Rectal smooth muscle tissue (tissue), 1 donor: ENCODE data around the gene GCNT4.
"Not testable (repeated sequence)": the region's sequence is repeated elsewhere in the genome, so short reads cannot be mapped to it uniquely, and the experiment has no call there.

Experiments
- H3K27ac ChIP-seq: one replicate; pipeline ENCODE4 v1.7.0; 2013; ENCODE audit warnings: low read depth, low read length, inconsistent platforms
- H3K27me3 ChIP-seq: one replicate; pipeline ENCODE4 v1.7.0; 2013; ENCODE audit warnings: low read length; ENCODE audit not compliant: control insufficient read depth, insufficient read depth
- H3K36me3 ChIP-seq: one replicate; pipeline ENCODE4 v1.7.0; 2013; ENCODE audit warnings: low read length; ENCODE audit not compliant: control insufficient read depth, insufficient read depth
- H3K4me1 ChIP-seq: one replicate; pipeline ENCODE4 v1.7.0; 2013; ENCODE audit warnings: low read length; ENCODE audit not compliant: control insufficient read depth, insufficient read depth
- H3K4me3 ChIP-seq: one replicate; pipeline ENCODE4 v1.7.0; 2013; ENCODE audit warnings: low read length
- H3K9ac ChIP-seq: one replicate; pipeline ENCODE4 v1.7.0; 2013; ENCODE audit warnings: low read length

Gene GCNT4, protein sequence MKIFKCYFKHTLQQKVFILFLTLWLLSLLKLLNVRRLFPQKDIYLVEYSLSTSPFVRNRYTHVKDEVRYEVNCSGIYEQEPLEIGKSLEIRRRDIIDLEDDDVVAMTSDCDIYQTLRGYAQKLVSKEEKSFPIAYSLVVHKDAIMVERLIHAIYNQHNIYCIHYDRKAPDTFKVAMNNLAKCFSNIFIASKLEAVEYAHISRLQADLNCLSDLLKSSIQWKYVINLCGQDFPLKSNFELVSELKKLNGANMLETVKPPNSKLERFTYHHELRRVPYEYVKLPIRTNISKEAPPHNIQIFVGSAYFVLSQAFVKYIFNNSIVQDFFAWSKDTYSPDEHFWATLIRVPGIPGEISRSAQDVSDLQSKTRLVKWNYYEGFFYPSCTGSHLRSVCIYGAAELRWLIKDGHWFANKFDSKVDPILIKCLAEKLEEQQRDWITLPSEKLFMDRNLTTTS

DNA sequence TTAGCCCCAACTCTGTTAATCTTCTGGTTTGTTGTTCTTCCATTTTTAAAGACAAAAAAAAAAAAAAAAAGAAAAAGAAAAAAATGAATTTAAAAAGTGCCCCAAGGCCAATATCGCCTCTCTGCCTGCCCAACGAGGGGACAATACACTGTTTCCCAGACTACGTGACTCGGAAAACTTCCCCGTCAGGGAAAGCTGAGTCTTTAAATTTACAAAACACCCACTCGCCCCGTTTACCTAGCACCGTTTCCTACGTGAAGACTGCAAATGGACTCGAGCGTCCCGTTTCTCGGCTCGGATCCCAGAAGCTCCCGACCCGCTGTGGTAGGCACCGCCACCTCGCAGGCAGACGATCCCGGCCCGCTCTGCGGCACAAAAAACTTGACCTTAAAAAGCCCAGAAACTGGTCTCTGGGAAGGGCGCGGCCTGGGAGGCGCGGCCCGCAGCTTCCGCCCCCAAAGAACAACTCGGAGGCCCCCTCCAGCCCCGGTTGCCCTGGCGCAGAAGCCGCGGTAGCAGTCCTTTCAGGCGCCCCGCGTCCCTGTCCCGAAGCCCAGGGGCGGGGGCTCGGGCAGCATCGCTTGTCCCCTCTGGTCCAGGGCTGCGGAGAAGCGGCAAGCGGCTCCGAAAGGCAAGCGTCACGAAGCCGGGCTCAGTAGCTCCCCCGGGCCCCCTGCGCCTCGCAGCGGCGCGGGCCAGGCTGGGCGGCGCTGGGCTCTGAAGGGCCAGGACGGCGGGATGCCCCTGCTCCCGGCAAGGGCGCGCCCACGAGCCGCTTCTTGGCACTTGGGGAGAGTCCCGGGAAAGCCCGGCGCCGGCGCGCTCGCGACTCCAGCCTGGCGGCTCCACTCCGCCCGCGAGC, at the start of gene GCNT4:
GCNT4 (minus strand) TSS at position 367 of the 862 bp plus-strand sequence. CDS start 22,521 bp downstream, outside the sequence.
- H3K4me1 ChIP-seq, result peaks cover 13% of the 10 kb centered on the region
- H3K27ac ChIP-seq, result peak within 1 kb of the TSS; percentile 76
- H3K4me3 ChIP-seq, result peak within 1 kb of the TSS; percentile 87
- no peaks in the 10 kb centered on the region for H3K36me3 ChIP-seq
- H3K27me3 ChIP-seq, result no peaks in the 10 kb centered on the region
- H3K9ac ChIP-seq, result peak within 1 kb of the TSS; percentile 46

DNA sequence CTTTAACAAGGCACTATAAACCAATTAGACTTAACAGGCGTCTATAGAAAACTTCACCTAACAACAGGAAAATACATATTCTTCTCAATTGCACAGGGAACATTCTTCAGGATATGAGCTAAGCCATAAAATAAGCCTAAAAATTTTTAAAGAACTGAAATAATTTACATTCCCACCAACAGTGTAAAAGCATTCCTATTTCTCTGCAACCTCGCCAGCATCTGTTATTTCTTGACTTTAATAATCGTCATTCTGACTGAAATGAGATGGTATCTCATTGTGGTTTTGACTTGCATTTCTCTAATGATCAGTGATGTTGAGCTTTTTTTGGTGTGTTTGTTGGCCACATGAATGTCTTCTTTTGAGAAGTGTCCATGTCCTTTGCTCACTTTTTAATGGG, 43.6 kb upstream of the GCNT4 start:
- H3K9ac ChIP-seq, H3K36me3 ChIP-seq, H3K4me1 ChIP-seq, H3K4me3 ChIP-seq, H3K27me3 ChIP-seq, H3K27ac ChIP-seq: not testable (repeated sequence)

DNA sequence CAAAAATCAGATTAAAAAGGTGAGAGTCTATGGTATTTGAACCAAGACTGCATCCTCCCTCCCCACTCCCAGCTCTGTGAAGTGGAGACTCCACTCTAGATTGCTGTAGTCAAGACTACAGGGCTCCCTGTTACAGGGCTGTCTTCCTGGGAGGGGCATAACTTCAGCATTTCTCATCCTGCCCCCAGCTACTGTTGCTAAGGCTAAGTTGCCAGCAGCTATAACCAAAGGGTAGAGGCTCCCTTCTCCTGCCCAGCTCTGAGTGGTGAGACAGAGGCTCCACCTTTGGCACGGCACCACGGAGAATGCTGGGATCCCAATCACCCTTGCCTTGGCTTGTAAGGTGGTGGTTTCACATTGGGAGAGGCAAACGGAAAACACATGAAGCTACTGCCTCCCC, 39.2 kb upstream of the GCNT4 start:
- H3K9ac ChIP-seq, result no peak overlapping the region
- H3K4me1 ChIP-seq, result no peaks in the 10 kb centered on the region
- no peak overlapping the region for H3K27ac ChIP-seq
- no peaks in the 10 kb centered on the region for H3K36me3 ChIP-seq
- H3K4me3 ChIP-seq, result no peak overlapping the region
- no peaks in the 10 kb centered on the region for H3K27me3 ChIP-seq

DNA sequence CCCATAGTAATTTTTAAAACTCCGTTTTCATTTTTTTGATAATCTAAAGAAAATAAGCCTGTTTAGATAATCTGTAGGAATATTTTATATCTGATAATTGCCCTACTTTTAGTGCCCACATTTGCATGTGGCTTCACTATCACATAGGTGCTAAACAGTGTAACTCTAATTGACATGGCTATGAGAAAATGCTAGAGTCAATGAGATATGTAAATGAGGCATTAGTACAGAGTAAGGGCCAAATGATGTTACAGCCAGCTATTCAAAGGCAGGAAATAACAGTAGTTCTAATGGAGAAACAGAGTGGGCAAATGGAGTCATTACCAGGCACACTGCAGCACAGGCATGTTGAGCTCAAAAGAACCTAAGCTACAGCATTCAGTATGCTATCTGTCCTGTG, 37.3 kb upstream of the GCNT4 start:
- no peak overlapping the region for H3K9ac ChIP-seq
- H3K4me3 ChIP-seq, result no peak overlapping the region
- no peak overlapping the region for H3K27ac ChIP-seq
- H3K4me1 ChIP-seq, result no peaks in the 10 kb centered on the region
- no peaks in the 10 kb centered on the region for H3K36me3 ChIP-seq
- H3K27me3 ChIP-seq, result no peaks in the 10 kb centered on the region

DNA sequence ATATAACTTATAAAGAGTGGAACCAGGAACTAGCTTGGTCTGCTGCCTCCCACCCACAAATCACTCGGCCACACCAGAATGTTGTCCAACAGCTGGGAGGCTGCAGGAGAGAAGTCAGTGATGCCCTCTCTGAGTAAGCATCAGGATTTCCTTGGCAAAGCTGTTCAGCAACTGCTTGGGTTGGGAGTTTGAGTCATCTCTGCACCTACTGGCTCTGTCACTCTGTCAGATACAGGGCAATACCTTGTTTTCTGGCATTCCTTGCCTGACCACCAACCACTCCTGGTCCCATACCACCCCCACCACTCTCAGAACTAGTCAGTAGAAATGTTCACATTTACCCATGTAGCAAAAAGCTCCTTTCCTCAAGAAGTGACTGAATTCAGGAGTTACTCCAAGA, 36.8 kb upstream of the GCNT4 start:
- no peak overlapping the region for H3K9ac ChIP-seq

DNA sequence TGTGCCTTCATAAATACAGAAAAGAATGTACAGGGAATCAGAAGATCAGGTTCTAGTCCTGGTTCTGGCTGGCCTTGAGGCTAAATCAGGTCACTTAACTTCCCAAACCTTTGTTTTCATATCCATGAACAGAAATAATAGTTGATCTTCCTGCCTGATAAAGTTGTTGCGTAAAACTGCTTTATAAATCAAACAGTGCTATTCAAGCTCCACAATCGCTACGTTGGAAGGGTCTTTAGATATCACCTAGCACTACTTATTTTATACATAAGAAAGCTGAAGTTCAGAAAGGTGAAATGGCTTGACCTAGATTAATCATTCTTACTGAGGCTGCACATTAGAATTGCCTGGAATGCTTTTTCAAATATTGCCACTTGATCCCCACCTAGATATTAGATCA, 36.3 kb upstream of the GCNT4 start:
- H3K27me3 ChIP-seq, result no peaks in the 10 kb centered on the region
- no peaks in the 10 kb centered on the region for H3K4me1 ChIP-seq
- no peak overlapping the region for H3K4me3 ChIP-seq
- no peak overlapping the region for H3K27ac ChIP-seq
- H3K36me3 ChIP-seq, result no peaks in the 10 kb centered on the region
- no peak overlapping the region for H3K9ac ChIP-seq

More for the DNA sequence above, 36.8 kb upstream of the GCNT4 start:
- Histone ChIP-seq H3K36me3 (no peaks in the 10 kb centered on the region), H3K4me3 (no peak overlapping the region), H3K4me1 (no peaks in the 10 kb centered on the region), H3K27ac (no peak overlapping the region), H3K27me3 (no peaks in the 10 kb centered on the region)

DNA sequence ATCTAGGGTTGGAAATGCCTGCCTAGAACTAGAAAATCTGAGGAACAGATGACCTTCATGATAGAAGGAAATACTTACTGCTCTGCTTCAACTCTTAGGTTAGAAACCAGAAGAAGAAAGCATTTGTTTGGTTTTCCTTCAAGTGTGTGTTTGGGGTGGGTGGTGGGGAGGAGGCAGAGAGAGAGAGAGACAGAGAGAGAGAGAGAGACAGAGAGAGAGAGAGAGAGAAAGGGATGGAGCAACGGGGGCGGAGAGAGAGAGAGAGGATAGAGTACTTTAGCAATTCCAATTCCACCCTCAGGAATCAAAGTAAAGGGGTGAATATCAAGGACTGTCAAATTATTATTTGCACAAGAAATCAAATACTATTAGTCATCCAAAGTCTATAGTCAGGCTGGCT, 29.2 kb upstream of the GCNT4 start:
- no peak overlapping the region for H3K4me3 ChIP-seq
- H3K4me1 ChIP-seq, result no peaks in the 10 kb centered on the region
- no peak overlapping the region for H3K27ac ChIP-seq
- H3K36me3 ChIP-seq, result no peaks in the 10 kb centered on the region
- H3K9ac ChIP-seq, result no peak overlapping the region
- H3K27me3 ChIP-seq, result no peaks in the 10 kb centered on the region

DNA sequence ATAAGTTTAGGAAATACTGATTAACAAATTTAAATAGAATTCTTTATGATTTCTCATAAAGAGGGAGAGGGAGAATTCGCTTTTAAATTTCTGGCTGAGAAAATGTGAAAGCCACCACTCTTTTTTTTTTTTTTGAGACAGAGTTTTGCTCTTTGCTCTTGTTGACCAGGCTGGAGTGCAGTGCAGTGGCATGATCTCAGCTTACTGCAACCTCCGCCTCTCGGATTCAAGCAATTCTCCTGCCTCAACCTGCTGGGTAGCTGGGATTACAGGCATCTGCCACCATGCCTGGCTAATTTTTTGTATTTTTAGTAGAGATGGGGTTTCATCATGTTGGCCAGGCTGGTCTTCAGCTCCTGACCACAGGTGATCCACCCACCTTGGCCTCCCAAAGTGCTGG, 27.0 kb upstream of the GCNT4 start:
- H3K27ac ChIP-seq, H3K27me3 ChIP-seq, H3K4me3 ChIP-seq, H3K9ac ChIP-seq, H3K36me3 ChIP-seq, H3K4me1 ChIP-seq: not testable (repeated sequence)

DNA sequence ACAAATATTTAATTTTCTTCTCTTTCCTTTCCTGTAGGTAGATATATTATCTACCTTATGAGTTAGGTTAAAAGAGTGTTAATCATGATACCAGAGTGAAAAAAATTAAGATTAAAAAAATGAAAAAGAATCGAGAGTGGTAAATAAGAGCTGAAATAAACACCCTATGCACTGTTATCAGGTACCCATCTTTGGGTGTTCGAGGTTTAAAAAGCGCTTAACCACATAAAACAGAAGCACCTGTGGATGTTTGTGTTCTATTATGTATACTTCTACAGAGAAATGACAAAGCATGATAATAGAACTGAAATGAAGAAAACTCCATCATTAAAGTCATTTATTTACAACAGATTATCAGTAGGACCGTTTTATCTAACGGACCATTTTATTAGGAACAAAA, 25.7 kb upstream of the GCNT4 start:
- Histone ChIP-seq H3K36me3 (no peaks in the 10 kb centered on the region), H3K4me1 (no peaks in the 10 kb centered on the region), H3K27me3 (no peaks in the 10 kb centered on the region), H3K27ac (no peak overlapping the region), H3K4me3 (no peak overlapping the region), H3K9ac (no peak overlapping the region)

DNA sequence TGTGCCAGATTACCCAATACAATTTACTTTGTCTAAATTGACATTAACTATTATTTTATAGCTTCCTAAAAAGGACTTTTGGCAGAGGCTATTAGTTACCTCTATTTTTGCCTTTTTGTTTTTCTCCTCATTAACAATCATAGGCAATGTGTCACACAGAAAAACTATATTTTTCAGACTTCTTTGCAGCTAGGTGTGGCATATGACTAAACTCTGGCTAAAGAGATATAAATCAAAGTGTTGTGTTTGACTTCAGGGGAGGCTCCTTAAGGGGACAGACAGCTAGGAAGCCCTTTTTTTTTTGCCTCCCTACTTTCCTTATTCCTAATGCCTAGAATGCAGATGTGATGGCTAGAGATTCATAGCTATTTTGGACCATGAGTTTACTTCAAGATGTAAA, 19.7 kb upstream of the GCNT4 start:
- H3K36me3 ChIP-seq, result no peaks in the 10 kb centered on the region
- H3K4me3 ChIP-seq, result no peak overlapping the region
- H3K27me3 ChIP-seq, result no peaks in the 10 kb centered on the region
- H3K4me1 ChIP-seq, result no peaks in the 10 kb centered on the region
- no peak overlapping the region for H3K27ac ChIP-seq
- no peak overlapping the region for H3K9ac ChIP-seq

DNA sequence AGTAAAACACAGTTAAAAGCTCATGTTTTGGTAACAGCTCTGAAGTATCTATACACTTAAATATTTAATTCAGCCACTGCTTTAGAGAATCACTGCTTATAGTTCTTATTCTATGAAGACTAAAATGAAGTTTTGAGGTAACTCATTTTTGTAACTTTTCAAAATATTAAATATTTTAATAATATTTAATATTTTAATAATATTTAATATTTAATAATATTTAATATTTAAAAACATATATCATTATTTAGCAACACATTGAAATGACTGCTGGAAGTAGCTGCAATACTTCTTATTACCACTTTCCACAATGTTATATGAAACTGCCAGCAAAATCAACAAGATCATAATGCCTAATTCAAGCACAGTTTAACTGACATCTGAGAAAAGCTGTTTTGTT, 18.7 kb upstream of the GCNT4 start:
- Histone ChIP-seq H3K4me1 (no peaks in the 10 kb centered on the region), H3K4me3 (no peak overlapping the region), H3K27ac (no peak overlapping the region), H3K27me3 (no peaks in the 10 kb centered on the region), H3K9ac (no peak overlapping the region), H3K36me3 (no peaks in the 10 kb centered on the region)

DNA sequence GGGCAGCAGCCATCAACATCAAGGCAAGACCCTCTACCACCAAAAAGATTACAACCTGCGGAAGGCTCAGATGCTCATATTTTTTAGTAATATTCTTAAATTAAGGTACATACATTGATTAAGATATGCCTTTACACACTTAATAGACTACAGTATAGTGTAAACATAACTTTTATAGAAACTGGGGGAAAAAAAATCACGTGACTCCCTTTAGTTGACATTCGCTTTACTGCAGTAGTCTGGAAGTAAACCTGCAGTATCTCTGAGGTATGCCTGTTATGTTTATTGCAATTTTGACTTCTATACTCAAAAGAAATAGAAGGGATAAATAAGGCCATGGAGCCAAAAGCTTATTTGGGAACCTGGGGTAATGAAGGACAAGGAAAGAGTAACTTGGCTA, 15.1 kb upstream of the GCNT4 start:
- Histone ChIP-seq H3K27me3 (no peaks in the 10 kb centered on the region), H3K36me3 (no peaks in the 10 kb centered on the region), H3K27ac (no peak overlapping the region), H3K4me1 (no peaks in the 10 kb centered on the region), H3K9ac (no peak overlapping the region), H3K4me3 (no peak overlapping the region)
